GM06990 (cell line): ENCODE results near the gene KRTAP26-1.

ENCODE experiments used
- DNase-seq: peaks from one replicate; pipeline ENCODE4 v3.0.0-alpha.2; 2011; ENCODE audit not compliant: insufficient read length; ENCODE audit errors: extremely low read depth
- H3K27me3 ChIP-seq: replicated peaks from 2 replicates; pipeline ENCODE4 v1.6.0; 2011; ENCODE audit warnings: low read length; ENCODE audit not compliant: control insufficient read depth, insufficient read depth
- H3K36me3 ChIP-seq: 2 replicates; pipeline ENCODE4 v1.5.1; 2011; ENCODE audit warnings: low read length; ENCODE audit not compliant: control insufficient read depth, insufficient read depth
- H3K4me3 ChIP-seq: replicated peaks from 2 replicates; pipeline ENCODE4 v1.5.1; 2011; ENCODE audit warnings: low read depth, mild to moderate bottlenecking, control low read depth, low read length
- TF ChIP-seq, protein P1 (sequence below): IDR thresholded peaks from 2 replicates; pipeline ENCODE4 v1.5.1; 2011; ENCODE audit warnings: low read length, control low read depth, mild to moderate bottlenecking, inconsistent platforms; ENCODE audit not compliant: insufficient read depth, poor library complexity, severe bottlenecking

Gene KRTAP26-1

GRCh38 chr21:30326390-30326789 lies 6.3 kb upstream of the KRTAP26-1 start:
- TF ChIP-seq, protein P1, sequence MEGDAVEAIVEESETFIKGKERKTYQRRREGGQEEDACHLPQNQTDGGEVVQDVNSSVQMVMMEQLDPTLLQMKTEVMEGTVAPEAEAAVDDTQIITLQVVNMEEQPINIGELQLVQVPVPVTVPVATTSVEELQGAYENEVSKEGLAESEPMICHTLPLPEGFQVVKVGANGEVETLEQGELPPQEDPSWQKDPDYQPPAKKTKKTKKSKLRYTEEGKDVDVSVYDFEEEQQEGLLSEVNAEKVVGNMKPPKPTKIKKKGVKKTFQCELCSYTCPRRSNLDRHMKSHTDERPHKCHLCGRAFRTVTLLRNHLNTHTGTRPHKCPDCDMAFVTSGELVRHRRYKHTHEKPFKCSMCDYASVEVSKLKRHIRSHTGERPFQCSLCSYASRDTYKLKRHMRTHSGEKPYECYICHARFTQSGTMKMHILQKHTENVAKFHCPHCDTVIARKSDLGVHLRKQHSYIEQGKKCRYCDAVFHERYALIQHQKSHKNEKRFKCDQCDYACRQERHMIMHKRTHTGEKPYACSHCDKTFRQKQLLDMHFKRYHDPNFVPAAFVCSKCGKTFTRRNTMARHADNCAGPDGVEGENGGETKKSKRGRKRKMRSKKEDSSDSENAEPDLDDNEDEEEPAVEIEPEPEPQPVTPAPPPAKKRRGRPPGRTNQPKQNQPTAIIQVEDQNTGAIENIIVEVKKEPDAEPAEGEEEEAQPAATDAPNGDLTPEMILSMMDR: no peak
- DNase-seq: no peak
- no peaks in the 10 kb centered on the region for H3K36me3 ChIP-seq
- H3K4me3 ChIP-seq: no peak overlapping the region
- no peaks in the 10 kb centered on the region for H3K27me3 ChIP-seq

- Histone ChIP-seq H3K27me3 (no peaks in the 10 kb centered on the region), H3K36me3 (no peaks in the 10 kb centered on the region), H3K4me3 (no peak overlapping the region)
- TF ChIP-seq, protein P1: no peak
- no peak for DNase-seq
Measured at GRCh38 chr21:30315701-30316100, 4.4 kb downstream of the KRTAP26-1 start.

DNA sequence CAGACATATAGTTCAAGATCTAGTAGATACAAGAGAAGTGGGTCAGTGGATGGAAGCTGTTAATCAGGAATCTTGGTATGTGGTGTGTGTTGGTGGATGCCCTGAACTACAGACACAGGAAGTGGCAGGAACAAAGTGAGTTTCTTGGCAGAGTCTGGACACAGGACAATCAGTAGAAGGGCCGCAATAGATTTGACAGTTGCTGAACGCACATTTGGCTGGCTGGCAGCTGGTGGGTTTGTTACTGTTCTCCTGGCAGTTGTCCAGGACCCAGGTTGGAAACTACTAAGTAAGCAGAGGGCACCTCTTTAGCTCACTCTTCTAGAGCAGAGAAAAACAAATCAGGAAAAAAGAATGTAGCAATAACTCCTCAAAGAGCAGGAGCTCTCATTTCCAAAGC lies 13.2 kb downstream of the KRTAP26-1 start:
- no peak for DNase-seq
- Histone ChIP-seq H3K27me3 (no peaks in the 10 kb centered on the region), H3K36me3 (no peaks in the 10 kb centered on the region), H3K4me3 (no peak overlapping the region)
- TF ChIP-seq, protein P1: no peak

- no peaks in the 10 kb centered on the region for H3K27me3 ChIP-seq
- no peak overlapping the region for H3K4me3 ChIP-seq
- TF ChIP-seq, protein P1: no peak
- DNase-seq: no peak
- H3K36me3 ChIP-seq: no peaks in the 10 kb centered on the region
Measured at GRCh38 chr21:30305136-30305535, 15.0 kb downstream of the KRTAP26-1 start.

DNA sequence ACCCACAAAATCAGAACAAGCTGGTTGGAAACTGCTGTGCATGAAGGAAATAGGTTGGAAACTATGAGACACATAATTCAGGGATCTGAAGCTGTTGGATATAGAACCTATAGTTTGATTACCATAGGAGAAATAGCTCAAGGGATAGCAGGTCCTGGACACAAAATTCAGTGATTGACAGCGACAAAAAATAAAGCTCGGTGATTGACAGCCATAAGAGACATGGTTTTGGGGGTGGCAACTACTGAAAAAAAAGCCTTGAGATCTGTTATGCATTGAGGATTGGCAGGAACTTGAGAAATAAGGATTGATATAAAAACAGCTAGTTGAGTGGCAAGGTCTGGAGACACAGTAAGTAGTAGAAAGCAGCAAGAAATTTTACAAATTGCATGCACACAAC lies 30.9 kb downstream of the KRTAP26-1 start, which contains the start of gene KRTAP25-1:
Gene KRTAP25-1, minus strand, starts transcription at position 300 of the 400 bp plus-strand sequence. Its CDS starts 24 bp downstream, at position 276.
- Histone ChIP-seq H3K36me3 (no peaks in the 10 kb centered on the region), H3K27me3 (no peaks in the 10 kb centered on the region), H3K4me3 (no peak within 1 kb of the TSS)
- no peak for DNase-seq
- TF ChIP-seq, protein P1: no peak

DNA sequence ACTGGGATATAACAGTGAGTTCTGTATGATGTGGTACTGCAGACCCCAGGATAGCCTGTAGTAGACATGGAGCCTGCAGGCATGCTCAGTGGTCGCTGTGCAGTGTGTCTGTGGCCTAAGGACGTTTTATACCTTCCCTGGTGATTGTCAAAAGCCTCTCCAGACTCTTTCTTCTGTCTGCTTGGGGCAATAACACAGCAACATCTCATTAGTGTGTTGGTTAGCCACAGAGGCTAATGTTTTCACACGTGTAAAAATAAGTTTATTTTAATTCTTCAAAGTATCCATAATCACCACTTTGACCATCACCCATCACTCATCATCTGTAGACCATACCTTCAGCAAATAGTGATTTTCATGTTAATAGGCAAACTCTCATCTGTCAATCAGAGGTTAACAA lies 37.3 kb downstream of the KRTAP26-1 start, which contains the start of gene KRTAP24-1:
Gene KRTAP24-1, minus strand, starts transcription at position 101 of the 400 bp plus-strand sequence. Its CDS starts 18 bp downstream, at position 83.
- Histone ChIP-seq H3K36me3 (no peaks in the 10 kb centered on the region), H3K27me3 (no peaks in the 10 kb centered on the region), H3K4me3 (no peak within 1 kb of the TSS)
- TF ChIP-seq, protein P1: no peak
- no peak for DNase-seq
